Testis (tissue), 3 donors: ENCODE data around the gene ARIH1. TPM values are rescaled to one million over a fixed set of nuclear protein-coding genes. Genes with fewer than 3 reads are reported as not detected.
"Not testable (repeated sequence)": the region's sequence is repeated elsewhere in the genome, so short reads cannot be mapped to it uniquely, and the experiment has no call there.

Experiments
- DNase-seq: peaks from one replicate; pipeline ENCODE4 v3.0.0-alpha.2; 2019
- H3K27ac ChIP-seq, 2 donors: fragments of 200-600 bp; sonication (generic); one replicate each; pipeline ENCODE4 v1.5.1; 2019
- H3K27me3 ChIP-seq: fragments of 200-600 bp; sonication (generic); one replicate; pipeline ENCODE4 v1.5.1; 2019
- H3K36me3 ChIP-seq: fragments of 200-600 bp; sonication (generic); one replicate; pipeline ENCODE4 v1.5.1; 2017; ENCODE audit warnings: low read depth; ENCODE audit errors: missing control alignments
- H3K4me1 ChIP-seq: fragments of 200-600 bp; sonication (generic); one replicate; pipeline ENCODE4 v1.5.1; 2019
- H3K4me3 ChIP-seq, 2 donors: fragments of 200-600 bp; sonication (generic); one replicate each; pipeline ENCODE4 v1.5.1; 2017 to 2019
- H3K9me3 ChIP-seq: fragments of 200-600 bp; sonication (generic); one replicate; pipeline ENCODE4 v1.5.1; 2017
- CTCF ChIP-seq, 3 experiments: fragments of 450-650 bp in 2 of 3; fragments of 200-600 bp in 1 of 3; sonication (generic) in 1 of 3; IDR thresholded peaks; one replicate each; pipeline ENCODE4 v1.5.1; 2016 to 2019; ENCODE audit warnings: antibody characterized with exemption in 3 of 3, mild to moderate bottlenecking in 2 of 3, moderate library complexity in 1 of 3
- POLR2A ChIP-seq: fragments of 450-650 bp; IDR thresholded peaks from one replicate; pipeline ENCODE4 v1.6.1; 2017; ENCODE audit warnings: antibody characterized with exemption, mild to moderate bottlenecking, moderate library complexity
- WGBS, 2 donors: methylation state at CpG; one replicate each; pipeline ENCODE4 v1.1.5; 2018; 5-methylcytosine and 5-hydroxymethylcytosine counted together
- intact Hi-C: fragments of 100-400 bp; cut with DNase I; formaldehyde crosslinking; loops from one replicate; pipeline ENCODE4 v1.15.1; 2023; ENCODE audit warnings: low total_unique reads
- polyA plus RNA-seq: library from polyadenylated mRNA; stranded (reverse); fragments of 350-450 nt; fragmentation: Illumina TruSeq; extraction: RNeasy Lipid Tissue Mini Kit (QIAGEN cat#74804); gene quantifications from one replicate; pipeline ENCODE4 v1.2.3, GENCODE V29; 2014; ENCODE audit warnings: low read depth, low replicate concordance; ENCODE audit not compliant: insufficient read depth
- total RNA-seq, 2 donors: library from RNA; depleted of rRNA; stranded (reverse); fragments of >200 nt; gene quantifications; one replicate each; pipeline ENCODE4 v1.2.3, GENCODE V29; 2016

ARIH1 gene
- total and polyA plus RNA-seq, 3 donors from 2014 or later: 97.8 to 221 (median 113) TPM

- Histone ChIP-seq H3K27me3 (no peaks in the 10 kb centered on the region), H3K9me3 (no peaks in the 10 kb centered on the region), H3K4me1 (no peaks in the 10 kb centered on the region), H3K27ac (no peak overlapping the region), H3K36me3 (no peaks in the 10 kb centered on the region), H3K4me3 (no peak overlapping the region)
- DNase-seq: no peak
- WGBS, 2 donors: 84 to 89% methylated on average over 6 to 8 of the region's 8 CpGs
- intact Hi-C loops: no loop called here
- TF ChIP-seq POLR2A: no peak
- no peak for TF ChIP-seq CTCF (IDR thresholded peaks at IDR 0.05)
Observed at GRCh38 chr15:72609862-72610261, 135.7 kb downstream of the ARIH1 start.

GRCh38 chr15:72612324-72612723 is 138.2 kb downstream of the ARIH1 start:
- intact Hi-C loops, H3K27ac ChIP-seq: not testable (repeated sequence)
- WGBS, 2 donors: 86% methylated on average over 3 of the region's 3 CpGs

GRCh38 chr15:72614810-72615532 is 140.8 kb downstream of the ARIH1 start:
- intact Hi-C loops: no loop called here
- DNase-seq: no peak
- WGBS, 2 donors: 92 to 100% methylated on average over 3 of the region's 3 CpGs

More at GRCh38 chr15:72612324-72612723, 138.2 kb downstream of the ARIH1 start:
- H3K9me3 ChIP-seq, H3K36me3 ChIP-seq, H3K4me1 ChIP-seq, H3K4me3 ChIP-seq, DNase-seq, H3K27me3 ChIP-seq: not testable (repeated sequence)

GRCh38 chr15:72615533-72616233 is 141.6 kb downstream of the ARIH1 start:
- H3K4me3 ChIP-seq, H3K27ac ChIP-seq, H3K4me1 ChIP-seq, DNase-seq, H3K36me3 ChIP-seq, H3K9me3 ChIP-seq, intact Hi-C loops, H3K27me3 ChIP-seq: not testable (repeated sequence)
- WGBS, 2 donors: 57 to 81% methylated on average over 5 to 7 of the region's 7 CpGs

More at GRCh38 chr15:72614810-72615532, 140.8 kb downstream of the ARIH1 start:
- Histone ChIP-seq H3K36me3 (no peaks in the 10 kb centered on the region), H3K4me3 (no peak overlapping the region), H3K27me3 (no peaks in the 10 kb centered on the region), H3K27ac (no peak overlapping the region), H3K4me1 (no peaks in the 10 kb centered on the region), H3K9me3 (no peaks in the 10 kb centered on the region)
- TF ChIP-seq CTCF (IDR thresholded peaks at IDR 0.05): no peak
- no peak for TF ChIP-seq POLR2A

- 83 to 91% methylated on average over 10 of the region's 10 CpGs for whole genome bisulfite sequencing, 2 donors
- DNase-seq: no peak
- no peak for TF ChIP-seq CTCF (IDR thresholded peaks at IDR 0.05)
- no peak for TF ChIP-seq POLR2A
Observed at GRCh38 chr15:72616491-72617210, 142.5 kb downstream of the ARIH1 start.

GRCh38 chr15:72623854-72624253 is 149.7 kb downstream of the ARIH1 start:
- H3K4me3 ChIP-seq, H3K27me3 ChIP-seq, H3K27ac ChIP-seq, intact Hi-C loops, H3K36me3 ChIP-seq, H3K4me1 ChIP-seq, H3K9me3 ChIP-seq, DNase-seq: not testable (repeated sequence)
- WGBS, 2 donors: 83 to 96% methylated on average over 4 of the region's 4 CpGs

More at GRCh38 chr15:72616491-72617210, 142.5 kb downstream of the ARIH1 start:
- H3K4me1 ChIP-seq: no peaks in the 10 kb centered on the region
- H3K27ac ChIP-seq: no peak overlapping the region
- no peaks in the 10 kb centered on the region for H3K9me3 ChIP-seq
- H3K27me3 ChIP-seq: no peaks in the 10 kb centered on the region
- H3K36me3 ChIP-seq: no peaks in the 10 kb centered on the region
- intact Hi-C loops: no loop called here
- H3K4me3 ChIP-seq: no peak overlapping the region

- intact Hi-C loops, H3K4me3 ChIP-seq, H3K27ac ChIP-seq, H3K9me3 ChIP-seq, DNase-seq, H3K36me3 ChIP-seq, H3K4me1 ChIP-seq, H3K27me3 ChIP-seq: not testable (repeated sequence)
- 67 to 75% methylated on average over 3 of the region's 3 CpGs for WGBS, 2 donors
Observed at GRCh38 chr15:72626153-72626552, 152.0 kb downstream of the ARIH1 start.

- H3K9me3 ChIP-seq, H3K4me3 ChIP-seq, H3K27ac ChIP-seq, H3K36me3 ChIP-seq, DNase-seq, H3K27me3 ChIP-seq, H3K4me1 ChIP-seq, intact Hi-C loops: not testable (repeated sequence)
- 86 to 90% methylated on average over 7 to 11 of the region's 11 CpGs for WGBS, 2 donors
Observed at GRCh38 chr15:72628249-72629067, 154.3 kb downstream of the ARIH1 start.
